ENCODE data around the gene OR5B12. TPM values are rescaled to one million over a fixed set of nuclear protein-coding genes. Genes with fewer than 3 reads are reported as not detected.
"Not testable (repeated sequence)": the region's sequence is repeated elsewhere in the genome, so short reads cannot be mapped to it uniquely, and the experiment has no call there.

OR5B12 gene
- total RNA-seq, 2 experiments from 2014 or later: not detected

DNA sequence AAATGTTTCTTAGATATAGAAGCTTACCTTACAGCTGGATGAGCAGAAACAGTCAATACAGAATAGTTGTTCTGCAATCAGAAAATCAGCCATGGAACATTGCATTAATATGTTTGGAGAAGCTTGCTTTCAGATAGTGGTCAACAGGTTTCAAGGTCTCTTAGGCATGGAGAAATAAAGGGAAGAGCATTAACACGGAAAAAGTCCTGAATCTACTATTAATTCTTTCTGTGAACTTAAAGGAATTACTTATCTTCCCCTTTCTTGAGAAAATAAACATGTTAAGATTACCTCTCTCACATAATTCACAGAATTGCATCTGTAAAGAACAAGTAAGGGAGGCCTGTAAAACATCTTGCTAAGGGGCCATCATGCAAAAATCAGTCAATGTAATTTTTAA, 35.3 kb downstream of the OR5B12 start, which contains the start of gene OR5B3:
Gene OR5B3, minus strand, starts transcription at position 101 of the 400 bp plus-strand sequence. CDS start 3,465 bp downstream, outside the sequence.
- H3K9me3 Mint-ChIP-seq: peaks cover 15% of the 10 kb centered on the region
- ATAC-seq (ENCODE audit: low read depth) (no peak), DNase-seq (no peak)
- POLR2A ChIA-PET: no interaction called here
- no peak within 1 kb of the TSS for H3K4me3 Mint-ChIP-seq
- H3K4me1 Mint-ChIP-seq: no peaks in the 10 kb centered on the region
- no peak within 1 kb of the TSS for H3K27ac Mint-ChIP-seq
- H3K27me3 Mint-ChIP-seq: no peaks in the 10 kb centered on the region
- H3K36me3 Mint-ChIP-seq: peaks cover 2% of the 10 kb centered on the region

DNA sequence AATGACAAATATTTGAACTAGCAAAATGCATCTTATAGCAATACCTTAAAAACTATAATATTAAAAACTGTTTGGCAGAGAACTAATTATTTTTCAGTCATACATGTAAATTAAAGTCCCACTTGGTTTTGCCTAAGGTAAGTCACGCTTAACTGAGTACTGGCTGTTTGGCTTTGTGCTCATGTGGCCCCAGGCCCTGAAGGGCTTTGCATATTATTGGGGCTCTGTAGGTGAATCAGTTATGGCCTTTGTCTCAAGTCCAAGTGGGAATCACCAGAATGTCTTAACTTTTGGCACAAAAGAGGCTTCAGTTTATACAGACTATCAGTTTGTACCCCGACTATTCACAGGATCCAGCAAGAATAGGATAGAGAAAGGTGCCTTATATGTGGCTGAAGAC, 42.4 kb downstream of the OR5B12 start:
- DNase-seq; POLR2A ChIA-PET; ATAC-seq (ENCODE audit: low read depth); H3K27ac Mint-ChIP-seq; H3K4me1 Mint-ChIP-seq; H3K36me3 Mint-ChIP-seq; H3K4me3 Mint-ChIP-seq; H3K27me3 Mint-ChIP-seq; H3K9me3 Mint-ChIP-seq: not testable (repeated sequence)

DNA sequence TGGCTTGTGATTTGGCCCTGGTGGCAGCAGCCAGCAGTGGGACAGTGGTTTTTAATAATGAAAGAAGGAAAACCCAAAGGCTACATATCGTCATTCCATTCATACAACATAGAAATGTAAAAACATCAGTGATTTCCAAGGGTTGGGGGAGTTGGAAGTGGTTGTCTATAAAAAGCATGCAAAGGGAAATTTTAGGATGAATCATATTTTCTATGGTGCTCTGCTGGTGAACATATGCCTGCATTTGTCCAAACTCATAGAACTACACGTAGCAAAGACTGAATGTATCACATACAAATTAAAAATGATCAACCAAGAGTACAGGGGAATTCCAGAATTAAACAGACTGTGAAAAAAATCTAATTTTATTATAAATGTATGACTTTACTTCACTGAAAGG, 46.5 kb downstream of the OR5B12 start:
- Mint-ChIP-seq H3K36me3 (no peaks in the 10 kb centered on the region), H3K27me3 (no peaks in the 10 kb centered on the region), H3K4me3 (no peak overlapping the region), H3K27ac (no peak overlapping the region), H3K4me1 (no peaks in the 10 kb centered on the region), H3K9me3 (peaks cover 8% of the 10 kb centered on the region)
- ATAC-seq (ENCODE audit: low read depth) (no peak), DNase-seq (no peak)
- POLR2A ChIA-PET: no interaction called here

DNA sequence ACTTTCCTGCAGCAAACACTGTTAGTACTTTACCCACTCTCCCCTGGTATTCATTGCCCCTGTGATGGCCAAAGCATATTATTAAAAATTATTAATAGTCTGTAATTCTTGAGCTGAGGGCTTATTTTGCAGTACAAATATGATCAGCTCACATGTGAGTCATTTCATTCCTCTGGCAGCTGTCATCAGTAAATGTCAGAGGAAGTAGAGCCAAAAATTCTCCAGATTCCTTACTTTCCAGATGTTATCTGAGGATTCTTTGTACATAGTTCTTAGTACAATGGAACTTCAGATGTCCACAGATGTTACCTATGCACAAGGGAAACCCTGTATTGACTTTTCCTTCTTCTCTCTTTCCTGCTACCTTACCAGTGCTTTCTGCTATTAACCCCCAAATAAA, 47.8 kb downstream of the OR5B12 start:
- H3K27ac Mint-ChIP-seq: no peak overlapping the region
- H3K27me3 Mint-ChIP-seq: no peaks in the 10 kb centered on the region
- ATAC-seq (ENCODE audit: low read depth): no peak
- H3K4me3 Mint-ChIP-seq: no peak overlapping the region
- POLR2A ChIA-PET: no interaction called here
- no peaks in the 10 kb centered on the region for H3K4me1 Mint-ChIP-seq
- H3K36me3 Mint-ChIP-seq: no peaks in the 10 kb centered on the region
- no peak for DNase-seq
- H3K9me3 Mint-ChIP-seq: peaks cover 8% of the 10 kb centered on the region

DNA sequence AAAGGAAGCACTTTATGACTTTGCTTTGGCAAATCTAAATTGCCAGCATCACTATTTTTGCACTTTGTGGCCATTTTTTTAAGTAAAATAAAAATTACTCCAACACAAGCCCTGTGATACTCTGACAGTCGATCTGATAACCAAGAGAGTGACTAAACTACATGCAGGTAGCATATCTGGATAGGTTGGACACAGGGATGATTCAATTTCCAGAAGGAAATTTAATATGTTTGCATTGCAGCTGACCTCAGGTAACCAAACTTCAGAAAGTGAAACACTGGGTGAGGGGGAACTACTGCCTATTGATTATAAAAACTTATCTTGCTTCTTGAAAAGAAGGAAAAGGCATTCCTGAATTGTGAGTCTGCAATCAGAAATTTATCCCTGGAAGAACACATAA, 49.3 kb downstream of the OR5B12 start:
- H3K4me1 Mint-ChIP-seq: no peaks in the 10 kb centered on the region
- POLR2A ChIA-PET: no interaction called here
- H3K27ac Mint-ChIP-seq: no peak overlapping the region
- H3K4me3 Mint-ChIP-seq: no peak overlapping the region
- ATAC-seq (ENCODE audit: low read depth) (no peak), DNase-seq (no peak)
- no peaks in the 10 kb centered on the region for H3K36me3 Mint-ChIP-seq
- no peaks in the 10 kb centered on the region for H3K27me3 Mint-ChIP-seq
- H3K9me3 Mint-ChIP-seq: peaks cover 8% of the 10 kb centered on the region

DNA sequence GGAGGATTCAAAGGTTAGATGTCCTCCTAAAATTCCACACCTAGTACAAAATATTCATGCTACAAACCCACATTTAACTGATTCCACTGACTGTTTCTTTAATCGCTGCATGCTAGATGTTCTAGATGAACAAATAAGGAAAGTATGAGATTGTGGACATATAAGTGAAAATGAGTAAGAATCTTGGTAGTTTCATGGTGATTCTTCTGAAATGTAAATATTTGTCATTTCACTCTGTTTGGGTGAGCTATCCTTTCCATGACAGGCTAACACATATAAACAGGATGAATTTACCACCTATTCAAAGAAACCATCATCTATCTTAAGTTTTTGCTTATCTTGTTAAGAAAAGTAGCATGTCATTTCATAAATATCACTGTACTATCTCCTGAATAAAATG, 50.2 kb downstream of the OR5B12 start:
- POLR2A ChIA-PET: no interaction called here
- Mint-ChIP-seq H3K4me3 (no peak overlapping the region), H3K27ac (no peak overlapping the region), H3K36me3 (no peaks in the 10 kb centered on the region), H3K4me1 (no peaks in the 10 kb centered on the region), H3K27me3 (no peaks in the 10 kb centered on the region), H3K9me3 (peaks cover 8% of the 10 kb centered on the region)
- ATAC-seq (ENCODE audit: low read depth) (no peak), DNase-seq (no peak)

DNA sequence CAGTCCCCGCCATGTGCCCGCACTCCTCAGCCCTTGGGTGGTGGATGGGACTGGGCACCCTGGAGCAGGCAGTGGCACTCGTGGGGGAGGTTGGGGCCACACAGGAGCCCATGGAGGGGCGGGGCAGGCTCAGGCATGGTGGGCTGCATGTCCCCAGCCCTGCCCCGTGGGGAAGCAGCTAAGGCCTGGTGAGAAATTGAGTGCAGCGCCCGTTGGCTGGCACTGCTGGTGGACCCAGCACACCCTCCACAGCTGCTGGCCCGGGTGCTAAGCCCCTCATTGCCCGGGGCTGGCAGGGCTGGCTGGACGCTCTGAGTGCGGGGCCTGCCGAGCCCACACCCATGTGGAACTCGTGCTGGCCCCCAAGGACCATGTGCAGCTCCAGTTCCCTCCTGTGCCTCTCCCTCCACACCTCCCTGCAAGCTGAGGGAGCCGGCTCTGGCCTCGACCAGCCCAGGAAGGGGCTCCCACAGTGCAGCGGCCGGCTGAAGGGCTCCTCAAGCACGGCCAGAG, 51.4 kb downstream of the OR5B12 start:
- POLR2A ChIA-PET: no interaction called here
- DNase-seq (no peak), ATAC-seq (ENCODE audit: low read depth) (no peak)
- H3K36me3 Mint-ChIP-seq: no peaks in the 10 kb centered on the region
- peaks cover 6% of the 10 kb centered on the region for H3K9me3 Mint-ChIP-seq
- no peak overlapping the region for H3K27ac Mint-ChIP-seq
- H3K27me3 Mint-ChIP-seq: no peaks in the 10 kb centered on the region
- no peak overlapping the region for H3K4me3 Mint-ChIP-seq
- no peaks in the 10 kb centered on the region for H3K4me1 Mint-ChIP-seq

Other genes starting within 250 kb of the OR5B12 start
- not detected for gene OR1S2, start 238.1 kb downstream of the OR5B12 start, total RNA-seq
- gene OR1S1, start 229.5 kb downstream of the OR5B12 start, total RNA-seq: not detected
- not detected for gene OR10Q1, start 213.3 kb downstream of the OR5B12 start, total RNA-seq
- not detected for gene OR10W1, start 174.0 kb downstream of the OR5B12 start, total RNA-seq
- gene OR5B17, start 83.2 kb downstream of the OR5B12 start, total RNA-seq: not detected
- gene OR5B3, start 35.4 kb downstream of the OR5B12 start, total RNA-seq: not detected
- gene OR5B2, start 14.1 kb downstream of the OR5B12 start, total RNA-seq: not detected
- under 1 TPM; 0.45 to 0.89 TPM for gene OR5B21, start 65.9 kb upstream of the OR5B12 start, total RNA-seq
- gene LPXN, start 133.6 kb upstream of the OR5B12 start, total RNA-seq: 100 to 1,000 TPM; 145 to 159 TPM
- 10 to 100 TPM; 52.8 to 54.2 TPM for gene ZFP91, start 136.8 kb upstream of the OR5B12 start, total RNA-seq
- 1 to 10 TPM; 2.6 to 3.0 TPM for gene CNTF, start 180.4 kb upstream of the OR5B12 start, total RNA-seq